Dendritic cell treated with granulocyte-macrophage colony-stimulating factor and Interleukin-4, amounts not matched to agents 40 ng/mL and 50 ng/mL, for 4 days (primary cell): ENCODE measurements around the gene SI.
"Not testable (repeated sequence)": the region's sequence is repeated elsewhere in the genome, so short reads cannot be mapped to it uniquely, and the experiment has no call there.

Experiments used
- H3K27ac Mint-ChIP-seq: one replicate; pipeline ENCODE4 v1.8.0; 2022; ENCODE audit warnings: mild to moderate bottlenecking, mixed read lengths
- H3K27me3 Mint-ChIP-seq: one replicate; pipeline ENCODE4 v1.8.0; 2022; ENCODE audit warnings: mild to moderate bottlenecking, mixed read lengths
- H3K36me3 Mint-ChIP-seq: one replicate; pipeline ENCODE4 v1.8.0; 2022; ENCODE audit warnings: low read depth, mixed read lengths
- H3K4me1 Mint-ChIP-seq: one replicate; pipeline ENCODE4 v1.8.0; 2022; ENCODE audit warnings: low read depth, mixed read lengths
- H3K4me3 Mint-ChIP-seq: one replicate; pipeline ENCODE4 v1.8.0; 2022; ENCODE audit warnings: mild to moderate bottlenecking, moderate library complexity, mixed read lengths
- H3K9me3 Mint-ChIP-seq: one replicate; pipeline ENCODE4 v1.8.0; 2022; ENCODE audit warnings: mixed read lengths
- intact Hi-C: fragments of 100-400 bp; cut with micrococcal nuclease; formaldehyde crosslinking; loops from one replicate; pipeline ENCODE4 v1.15.0; 2022

SI gene

DNA sequence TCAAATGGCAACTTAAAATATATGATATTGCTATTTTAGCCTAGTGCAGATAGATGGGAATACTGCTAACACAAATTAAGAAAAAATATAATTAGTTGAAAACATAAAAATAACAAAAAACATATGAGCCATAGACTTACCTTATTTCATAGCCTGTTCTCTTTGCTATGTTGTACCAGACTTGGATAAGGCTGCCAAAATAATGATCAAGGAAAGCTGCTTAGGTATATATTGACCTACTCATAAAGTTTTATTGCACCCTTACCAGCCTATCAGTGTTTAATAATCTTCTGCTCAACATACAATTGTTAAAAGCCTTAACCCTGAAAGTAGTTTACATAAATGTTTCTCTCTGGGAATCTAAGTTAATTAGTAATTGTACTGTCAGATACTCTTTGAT is at the start of gene SI:
Gene SI, minus strand, starts transcription at position 204 of the 400 bp plus-strand sequence. CDS start 2,484 bp downstream, outside the sequence.
- intact Hi-C loops: no loop called here
- no peaks in the 10 kb centered on the region for H3K36me3 Mint-ChIP-seq
- no peak within 1 kb of the TSS for H3K4me3 Mint-ChIP-seq
- no peaks in the 10 kb centered on the region for H3K4me1 Mint-ChIP-seq
- no peak within 1 kb of the TSS for H3K27ac Mint-ChIP-seq
- H3K9me3 Mint-ChIP-seq: no peaks in the 10 kb centered on the region
- no peaks in the 10 kb centered on the region for H3K27me3 Mint-ChIP-seq

DNA sequence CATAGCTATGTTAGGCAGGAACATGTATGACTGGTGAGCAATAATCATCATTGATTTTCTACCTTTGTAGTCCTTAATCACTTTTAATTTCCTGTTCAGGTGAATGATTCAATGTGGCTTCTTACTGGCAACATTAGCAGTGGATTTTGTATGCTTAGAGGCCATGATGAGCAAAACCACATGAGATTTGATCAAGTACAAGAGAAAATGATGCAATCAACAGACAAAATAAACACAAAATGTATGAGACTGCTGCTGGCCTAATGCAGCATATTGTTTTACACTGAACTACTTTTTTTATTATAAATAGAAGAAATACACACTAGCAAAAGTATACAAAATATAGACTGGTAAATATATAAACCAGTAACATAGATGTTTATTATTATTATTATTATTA is 47.5 kb upstream of the SI start:
- Mint-ChIP-seq H3K9me3 (peaks cover 20% of the 10 kb centered on the region), H3K4me3 (no peak overlapping the region), H3K27ac (no peak overlapping the region), H3K4me1 (no peaks in the 10 kb centered on the region), H3K27me3 (no peaks in the 10 kb centered on the region), H3K36me3 (no peaks in the 10 kb centered on the region)
- intact Hi-C loops: no loop called here

DNA sequence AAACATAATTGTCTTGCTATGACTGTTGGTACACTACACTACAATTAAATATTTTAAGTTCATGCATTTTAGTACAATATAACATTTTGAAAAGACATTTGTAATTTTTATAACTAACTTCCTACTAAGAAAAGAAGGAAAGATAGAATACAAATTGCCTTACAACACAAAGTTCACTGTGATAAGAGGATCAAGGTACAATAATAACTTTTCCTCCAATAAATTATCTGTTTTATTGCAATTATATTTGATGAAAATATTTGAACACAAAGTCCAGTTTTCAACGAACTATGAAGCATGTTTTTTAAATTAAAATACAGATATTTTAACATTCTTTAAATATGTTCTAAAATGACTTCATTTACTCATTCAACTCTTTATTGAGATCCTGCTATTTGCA is 33.1 kb upstream of the SI start:
- H3K4me3 Mint-ChIP-seq: no peak overlapping the region
- intact Hi-C loops: no loop called here
- H3K9me3 Mint-ChIP-seq: no peaks in the 10 kb centered on the region
- H3K27me3 Mint-ChIP-seq: no peaks in the 10 kb centered on the region
- no peak overlapping the region for H3K27ac Mint-ChIP-seq
- H3K4me1 Mint-ChIP-seq: no peaks in the 10 kb centered on the region
- no peaks in the 10 kb centered on the region for H3K36me3 Mint-ChIP-seq

DNA sequence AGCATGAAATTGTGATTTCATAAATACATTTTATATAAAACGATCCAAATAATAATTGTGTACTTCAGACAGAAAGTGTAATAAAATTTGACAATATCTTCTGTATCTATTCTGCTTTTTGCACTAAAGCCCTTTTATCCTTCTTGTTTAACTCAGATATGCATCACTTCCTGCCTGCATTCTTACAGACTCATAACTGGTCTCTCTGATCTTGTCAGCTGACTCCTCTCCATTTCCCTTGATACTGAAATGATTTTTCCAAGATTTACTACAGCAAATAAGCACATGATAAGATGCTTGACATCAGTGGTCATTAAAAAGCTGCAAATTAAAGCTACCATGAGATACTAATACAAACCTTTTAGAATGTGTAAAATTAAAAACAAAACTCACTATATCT is 25.3 kb upstream of the SI start:
- Mint-ChIP-seq H3K36me3 (no peaks in the 10 kb centered on the region), H3K4me3 (no peak overlapping the region), H3K27ac (no peak overlapping the region), H3K9me3 (no peaks in the 10 kb centered on the region), H3K27me3 (no peaks in the 10 kb centered on the region), H3K4me1 (no peaks in the 10 kb centered on the region)
- intact Hi-C loops: no loop called here

DNA sequence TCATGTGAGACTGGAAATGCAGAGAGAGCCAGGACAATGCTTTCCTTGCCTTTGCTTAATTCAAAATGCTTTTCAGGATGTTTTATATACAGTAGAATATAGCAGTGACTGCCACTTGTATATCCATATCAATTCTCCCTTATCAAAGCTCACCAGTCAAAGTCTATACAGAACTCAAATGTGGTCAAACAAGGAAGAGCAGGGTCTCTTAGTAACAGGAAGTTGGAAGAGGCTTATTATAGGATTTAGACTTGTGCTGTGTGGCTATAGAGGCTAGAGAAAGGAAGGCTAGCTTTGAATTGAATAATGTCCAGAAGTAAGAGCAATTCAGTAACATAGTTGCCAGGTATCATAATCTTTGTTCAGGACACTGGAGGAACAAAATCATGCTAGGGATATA is 4.4 kb upstream of the SI start:
- intact Hi-C loops: no loop called here
- no peak overlapping the region for H3K4me3 Mint-ChIP-seq
- no peaks in the 10 kb centered on the region for H3K4me1 Mint-ChIP-seq
- H3K36me3 Mint-ChIP-seq: no peaks in the 10 kb centered on the region
- H3K9me3 Mint-ChIP-seq: no peaks in the 10 kb centered on the region
- no peaks in the 10 kb centered on the region for H3K27me3 Mint-ChIP-seq
- no peak overlapping the region for H3K27ac Mint-ChIP-seq

GRCh38 chr3:165081183-165081582 is 2.9 kb upstream of the SI start:
- no peak overlapping the region for H3K27ac Mint-ChIP-seq
- H3K4me1 Mint-ChIP-seq: no peaks in the 10 kb centered on the region
- no peaks in the 10 kb centered on the region for H3K9me3 Mint-ChIP-seq
- H3K27me3 Mint-ChIP-seq: no peaks in the 10 kb centered on the region
- H3K36me3 Mint-ChIP-seq: no peaks in the 10 kb centered on the region
- intact Hi-C loops: no loop called here
- H3K4me3 Mint-ChIP-seq: no peak overlapping the region

DNA sequence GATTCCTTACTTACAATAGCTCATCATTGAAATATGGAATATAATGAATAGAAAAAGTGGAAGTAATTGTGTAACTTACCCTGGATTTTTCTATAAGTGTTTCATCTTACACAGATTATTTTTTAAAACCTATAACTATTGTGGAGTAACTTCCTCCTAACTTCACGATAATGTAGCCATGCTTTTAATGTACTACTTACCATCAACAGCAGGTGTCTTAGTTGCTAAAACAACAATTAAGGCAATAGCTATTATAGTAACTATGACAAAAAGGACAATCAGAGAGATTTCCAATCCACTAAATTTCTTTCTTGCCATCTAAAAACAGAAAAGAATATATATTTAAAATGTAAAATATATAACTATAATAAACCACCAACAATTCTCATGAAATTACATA is 2.6 kb downstream of the SI start:
- intact Hi-C loops: no loop called here
- H3K36me3 Mint-ChIP-seq: no peaks in the 10 kb centered on the region
- no peak overlapping the region for H3K4me3 Mint-ChIP-seq
- no peaks in the 10 kb centered on the region for H3K9me3 Mint-ChIP-seq
- no peak overlapping the region for H3K27ac Mint-ChIP-seq
- H3K27me3 Mint-ChIP-seq: no peaks in the 10 kb centered on the region
- H3K4me1 Mint-ChIP-seq: no peaks in the 10 kb centered on the region

- no peaks in the 10 kb centered on the region for H3K9me3 Mint-ChIP-seq
- H3K27ac Mint-ChIP-seq: no peak overlapping the region
- no peaks in the 10 kb centered on the region for H3K36me3 Mint-ChIP-seq
- no peaks in the 10 kb centered on the region for H3K4me1 Mint-ChIP-seq
- no peak overlapping the region for H3K4me3 Mint-ChIP-seq
- H3K27me3 Mint-ChIP-seq: no peaks in the 10 kb centered on the region
- intact Hi-C loops: no loop called here
Observed at GRCh38 chr3:165070682-165071081, 7.6 kb downstream of the SI start.

DNA sequence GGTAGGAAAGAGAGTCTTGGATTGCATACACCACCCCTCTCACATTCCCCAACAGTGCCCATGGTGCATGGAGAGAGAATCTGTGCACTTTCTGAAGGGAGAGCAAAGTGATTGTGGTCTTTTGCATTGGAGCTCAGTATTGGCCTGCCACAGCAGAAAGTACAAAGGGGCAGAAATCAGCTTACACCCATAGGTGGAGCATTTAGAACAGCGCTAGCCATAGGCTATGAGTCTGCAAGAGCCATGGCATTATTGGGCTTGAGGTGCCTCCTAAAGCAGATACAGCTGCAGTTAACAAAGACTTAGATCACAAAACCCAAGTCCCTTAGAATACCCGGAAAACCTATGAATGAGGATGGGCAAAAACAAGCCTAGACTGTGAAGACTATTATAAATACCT is 21.8 kb downstream of the SI start:
- no peaks in the 10 kb centered on the region for H3K27me3 Mint-ChIP-seq
- intact Hi-C loops: no loop called here
- no peaks in the 10 kb centered on the region for H3K36me3 Mint-ChIP-seq
- no peak overlapping the region for H3K27ac Mint-ChIP-seq
- H3K9me3 Mint-ChIP-seq: no peaks in the 10 kb centered on the region
- H3K4me1 Mint-ChIP-seq: no peaks in the 10 kb centered on the region
- H3K4me3 Mint-ChIP-seq: no peak overlapping the region

DNA sequence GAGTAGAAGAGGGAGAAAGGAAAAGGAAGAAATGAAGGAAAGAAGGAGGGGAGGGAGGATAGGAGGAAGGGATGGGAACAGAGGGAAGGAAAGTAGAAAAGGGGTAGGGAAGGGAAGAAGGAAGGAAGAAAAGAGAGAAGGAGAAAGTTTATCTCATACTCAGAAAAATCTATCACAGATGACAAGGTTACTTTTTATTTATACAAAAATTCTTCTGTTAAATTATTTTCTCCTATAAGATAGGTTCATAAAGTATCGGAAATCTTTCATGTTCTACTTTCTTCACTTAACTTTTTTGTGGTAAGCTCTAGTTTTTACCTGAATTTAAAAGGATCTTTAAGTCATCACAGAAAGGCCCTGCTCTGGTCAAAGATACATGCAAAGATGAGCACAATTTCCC is 38.1 kb downstream of the SI start:
- Mint-ChIP-seq H3K27me3 (no peaks in the 10 kb centered on the region), H3K9me3 (no peaks in the 10 kb centered on the region)

GRCh38 chr3:165011557-165011956 is 66.7 kb downstream of the SI start:
- no peak overlapping the region for H3K27ac Mint-ChIP-seq
- no peaks in the 10 kb centered on the region for H3K9me3 Mint-ChIP-seq
- no peaks in the 10 kb centered on the region for H3K27me3 Mint-ChIP-seq
- intact Hi-C loops: no loop called here
- no peak overlapping the region for H3K4me3 Mint-ChIP-seq
- H3K36me3 Mint-ChIP-seq: no peaks in the 10 kb centered on the region
- H3K4me1 Mint-ChIP-seq: no peaks in the 10 kb centered on the region

More for the DNA sequence above, 38.1 kb downstream of the SI start:
- H3K36me3 Mint-ChIP-seq: no peaks in the 10 kb centered on the region
- no peak overlapping the region for H3K4me3 Mint-ChIP-seq
- H3K27ac Mint-ChIP-seq: no peak overlapping the region
- H3K4me1 Mint-ChIP-seq: no peaks in the 10 kb centered on the region
- intact Hi-C loops: loop anchor here (2.0 kb wide), 1 partner anchor 23 kb away; no protein-coding TSS in a partner anchor

GRCh38 chr3:164984947-164985346 is 93.3 kb downstream of the SI start:
- no peaks in the 10 kb centered on the region for H3K9me3 Mint-ChIP-seq
- H3K4me3 Mint-ChIP-seq: no peak overlapping the region
- no peak overlapping the region for H3K27ac Mint-ChIP-seq
- no peaks in the 10 kb centered on the region for H3K4me1 Mint-ChIP-seq
- H3K27me3 Mint-ChIP-seq: no peaks in the 10 kb centered on the region
- intact Hi-C loops: no loop called here
- H3K36me3 Mint-ChIP-seq: no peaks in the 10 kb centered on the region

GRCh38 chr3:164962610-164963009 is 115.7 kb downstream of the SI start:
- Mint-ChIP-seq H3K9me3 (no peaks in the 10 kb centered on the region), H3K27me3 (no peaks in the 10 kb centered on the region)

DNA sequence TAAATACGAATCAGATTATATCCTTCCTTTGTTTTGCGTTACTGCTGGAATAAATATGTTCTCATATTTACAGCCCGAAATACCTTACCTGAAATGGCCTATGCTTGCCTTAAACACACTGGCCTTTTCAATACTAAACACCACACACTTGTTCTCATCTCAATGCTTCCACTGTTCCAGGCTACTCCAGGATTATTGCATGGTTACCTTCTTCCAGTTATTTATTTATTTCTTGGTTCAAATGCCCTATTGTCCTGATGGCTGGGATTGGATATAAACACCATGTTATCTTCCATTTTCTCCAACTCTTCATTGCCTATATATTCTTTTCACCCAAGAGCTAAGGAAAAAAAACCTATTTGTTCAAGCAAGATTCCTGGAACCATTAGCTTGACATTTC is 125.3 kb downstream of the SI start:
- Mint-ChIP-seq H3K36me3 (no peaks in the 10 kb centered on the region), H3K4me3 (no peak overlapping the region), H3K27me3 (no peaks in the 10 kb centered on the region), H3K4me1 (no peaks in the 10 kb centered on the region), H3K9me3 (peaks cover 23% of the 10 kb centered on the region), H3K27ac (no peak overlapping the region)
- intact Hi-C loops: no loop called here

More at GRCh38 chr3:164962610-164963009, 115.7 kb downstream of the SI start:
- intact Hi-C loops: no loop called here
- H3K27ac Mint-ChIP-seq: no peak overlapping the region
- no peaks in the 10 kb centered on the region for H3K36me3 Mint-ChIP-seq
- H3K4me3 Mint-ChIP-seq: no peak overlapping the region
- H3K4me1 Mint-ChIP-seq: no peaks in the 10 kb centered on the region

- H3K4me3 Mint-ChIP-seq, H3K4me1 Mint-ChIP-seq, H3K36me3 Mint-ChIP-seq, intact Hi-C loops, H3K27me3 Mint-ChIP-seq, H3K27ac Mint-ChIP-seq: not testable (repeated sequence)
- peaks cover 23% of the 10 kb centered on the region for H3K9me3 Mint-ChIP-seq
Observed at GRCh38 chr3:164951403-164951802, 126.9 kb downstream of the SI start.
